Epithelial cell of proximal tubule (primary cell): ENCODE data around the gene PEX11B. TPM values are rescaled to one million over a fixed set of nuclear protein-coding genes. Genes with fewer than 3 reads are reported as not detected.
"Not testable (repeated sequence)": the region's sequence is repeated elsewhere in the genome, so short reads cannot be mapped to it uniquely, and the experiment has no call there.

Source experiments
- DNase-seq: peaks from one replicate; pipeline ENCODE4 v3.0.0-alpha.2; 2011; ENCODE audit warnings: low read depth
- H3K4me3 ChIP-seq: 2 replicates; pipeline ENCODE4 v1.5.1; 2011; ENCODE audit warnings: low read depth, mild to moderate bottlenecking, low read length
- CTCF ChIP-seq: conservative IDR thresholded peaks from 2 replicates; pipeline ENCODE4 v1.5.1; 2012; ENCODE audit warnings: low read depth, mild to moderate bottlenecking, low read length
- total RNA-seq: library from RNA; depleted of rRNA; stranded (reverse); fragments of >200 nt; gene quantifications from 2 replicates; pipeline ENCODE4 v1.2.3, GENCODE V29; 2015

The PEX11B gene
- total RNA-seq, 1 donor from 2014 or later = 24.7 TPM

GRCh38 chr1:145926686-145927062 lies 8.2 kb upstream of the PEX11B start:
- no peak for DNase-seq
- peak overlapping the region; percentile 96 for H3K4me3 ChIP-seq
- no peak for TF ChIP-seq CTCF

DNA sequence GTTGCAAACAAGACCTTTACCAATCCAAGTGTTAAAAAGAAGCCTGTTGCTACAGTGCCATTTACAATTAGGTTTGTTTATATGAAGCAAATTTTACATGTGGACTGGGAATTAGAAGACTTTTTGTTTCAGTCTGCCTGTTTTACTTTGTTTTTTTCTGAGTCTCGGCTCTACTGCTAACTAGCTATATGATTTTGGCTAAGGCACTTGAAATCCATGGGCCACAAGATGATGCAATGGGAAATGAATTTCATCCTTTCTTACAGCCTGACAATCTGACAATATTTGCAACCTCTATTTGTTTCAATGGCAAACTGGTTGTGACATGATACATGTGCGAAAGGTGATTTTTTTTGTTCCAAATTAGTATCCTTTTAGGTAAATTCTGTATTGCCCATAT lies 3.7 kb upstream of the PEX11B start:
- DNase-seq = no peak
- no peak for TF ChIP-seq CTCF
- H3K4me3 ChIP-seq = no peak overlapping the region

DNA sequence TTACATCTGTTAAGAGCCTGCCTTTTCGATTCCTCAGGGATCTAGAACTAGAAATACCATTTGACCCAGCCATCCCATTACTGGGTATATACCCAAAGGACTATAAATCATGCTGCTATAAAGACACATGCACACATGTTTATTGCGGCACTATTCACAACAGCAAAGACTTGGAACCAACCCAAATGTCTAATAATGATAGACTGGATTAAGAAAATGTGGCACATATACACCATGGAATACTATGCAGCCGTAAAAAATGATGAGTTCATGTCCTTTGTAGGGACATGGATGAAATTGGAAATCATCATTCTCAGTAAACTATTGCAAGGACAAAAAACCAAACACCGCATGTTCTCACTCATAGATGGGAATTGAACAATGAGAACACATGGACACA lies 1.8 kb upstream of the PEX11B start:
- peak overlapping the region; percentile 95 for H3K4me3 ChIP-seq
- not testable (repeated sequence) for DNase-seq

DNA sequence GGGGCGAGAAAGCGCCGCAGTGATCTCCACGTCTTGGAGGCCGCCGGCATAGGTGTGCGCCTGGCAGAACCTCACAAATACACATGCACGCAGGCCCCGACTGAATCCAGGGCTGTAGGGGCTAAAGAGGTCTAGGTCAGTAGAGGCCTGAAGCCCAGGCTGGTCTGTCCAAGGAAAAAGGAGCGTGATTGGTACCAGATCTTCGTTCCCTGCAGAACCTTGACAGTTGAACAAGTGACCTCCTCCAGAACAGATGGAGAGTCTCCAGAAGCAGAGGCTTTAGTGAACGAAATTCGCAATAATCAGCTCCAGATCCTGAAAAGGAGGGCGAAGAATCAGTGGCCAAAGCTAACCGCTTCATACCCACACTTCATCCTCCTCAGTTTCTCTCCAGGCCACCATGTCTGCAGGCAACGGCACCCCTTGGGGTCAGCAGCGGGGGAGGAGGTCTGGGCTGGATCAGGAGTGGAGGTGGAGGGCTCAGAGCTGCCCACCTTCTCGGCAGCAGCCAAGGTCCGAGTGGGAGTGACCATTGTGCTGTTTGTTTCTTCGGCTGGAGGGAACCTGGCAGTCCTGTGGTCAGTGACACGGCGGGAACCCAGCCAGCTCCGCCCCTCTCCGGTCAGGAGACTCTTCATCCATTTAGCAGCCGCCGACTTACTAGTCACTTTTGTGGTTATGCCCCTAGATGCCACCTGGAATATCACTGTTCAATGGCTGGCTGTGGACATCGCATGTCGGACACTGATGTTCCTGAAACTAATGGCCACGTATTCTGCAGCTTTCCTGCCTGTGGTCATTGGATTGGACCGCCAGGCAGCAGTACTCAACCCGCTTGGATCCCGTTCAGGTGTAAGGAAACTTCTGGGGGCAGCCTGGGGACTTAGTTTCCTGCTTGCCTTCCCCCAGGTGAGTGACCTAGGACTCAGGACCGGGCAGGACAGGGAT lies 749 bp upstream of the PEX11B start:
- TF ChIP-seq CTCF = peak; percentile 11
- H3K4me3 ChIP-seq = peak overlapping the region; percentile 95
- no peak for DNase-seq

- no peak for DNase-seq
- peak overlapping the region; percentile 95 for H3K4me3 ChIP-seq
- TF ChIP-seq CTCF = no peak
Measured at GRCh38 chr1:145917595-145917994, 922 bp downstream of the PEX11B start.

- no peak overlapping the region for H3K4me3 ChIP-seq
- no peak for TF ChIP-seq CTCF
- DNase-seq = no peak
Measured at GRCh38 chr1:145916745-145917144, 1.8 kb downstream of the PEX11B start.

- DNase-seq = no peak
- no peak for TF ChIP-seq CTCF
Measured at GRCh38 chr1:145912128-145912641, 6.3 kb downstream of the PEX11B start.

More at GRCh38 chr1:145912128-145912641, 6.3 kb downstream of the PEX11B start:
- no peak overlapping the region for H3K4me3 ChIP-seq
